WTC11 (cell line): ENCODE data around the gene CHST11. TPM values are rescaled to one million over a fixed set of nuclear protein-coding genes. Genes with fewer than 3 reads are reported as not detected.

Experiments used
- ATAC-seq: fragments of 200-7000 bp; cut with Tn5 transposase; 2 replicates; pipeline ENCODE4 v1.10.0; 2021; ENCODE audit warnings: mild to moderate bottlenecking, moderate library complexity
- CTCF ChIA-PET: fragments of 300-600 bp; sonication (Branson Sonifier 250); formaldehyde crosslinking; loops from one replicate; lab custom pipeline; 2021; ENCODE audit warnings: antibody characterized with exemption; lab: Charles Lee
- POLR2A ChIA-PET: fragments of 350-600 bp; sonication (Branson Sonifier 250); formaldehyde crosslinking; loops from one replicate; lab custom pipeline; 2021; ENCODE audit warnings: antibody characterized with exemption; lab: Charles Lee
- DNase-seq: peaks from one replicate; pipeline ENCODE4 v3.0.0; 2021; ENCODE audit warnings: low spot score
- H3K27ac Mint-ChIP-seq: 2 replicates; pipeline ENCODE4 v1.8.0; 2021; ENCODE audit warnings: mixed read lengths
- H3K27me3 Mint-ChIP-seq: 2 replicates; pipeline ENCODE4 v1.8.0; 2021; ENCODE audit warnings: low read depth, mild to moderate bottlenecking, moderate library complexity, mixed read lengths
- H3K36me3 Mint-ChIP-seq: 2 replicates; pipeline ENCODE4 v1.8.0; 2021; ENCODE audit warnings: mixed read lengths
- H3K4me1 Mint-ChIP-seq: 2 replicates; pipeline ENCODE4 v1.8.0; 2022; ENCODE audit warnings: mixed read lengths
- H3K4me3 Mint-ChIP-seq: 2 replicates; pipeline ENCODE4 v1.8.0; 2021; ENCODE audit warnings: mild to moderate bottlenecking, moderate library complexity, mixed read lengths
- H3K9me3 Mint-ChIP-seq: 2 replicates; pipeline ENCODE4 v1.8.0; 2021; ENCODE audit warnings: mixed read lengths
- AR ChIP-seq: fragments of 250-450 bp; sonication (Bioruptor Pico); IDR thresholded peaks from 2 replicates; pipeline ENCODE4 v1.9.0; 2021; ENCODE audit warnings: mild to moderate bottlenecking
- ATF3 ChIP-seq: sonication (generic); formaldehyde crosslinking; conservative IDR thresholded peaks from 2 replicates; pipeline ENCODE4 v1.8.1; 2022; ENCODE audit warnings: mild to moderate bottlenecking, missing genetic modification reagents
- ATF6 ChIP-seq: sonication (generic); formaldehyde crosslinking; IDR thresholded peaks from 2 replicates; pipeline ENCODE4 v1.8.1; 2023; ENCODE audit warnings: mild to moderate bottlenecking, missing genetic modification reagents
- CBFB ChIP-seq: sonication (generic); formaldehyde crosslinking; IDR thresholded peaks from 2 replicates; pipeline ENCODE4 v1.8.1; 2022; ENCODE audit warnings: mild to moderate bottlenecking, low read depth, missing genetic modification reagents
- ERG ChIP-seq: fragments of 250-450 bp; sonication (Bioruptor Pico); IDR thresholded peaks from 2 replicates; pipeline ENCODE4 v1.8.0; 2021; ENCODE audit warnings: mild to moderate bottlenecking
- FOXJ3 ChIP-seq: sonication (generic); formaldehyde crosslinking; IDR thresholded peaks from 2 replicates; pipeline ENCODE4 v1.9.0; 2021; ENCODE audit warnings: missing genetic modification reagents, mild to moderate bottlenecking, borderline replicate concordance
- FOXP4 ChIP-seq: sonication (generic); formaldehyde crosslinking; IDR thresholded peaks from 2 replicates; pipeline ENCODE4 v1.8.0; 2022; ENCODE audit warnings: mild to moderate bottlenecking, missing genetic modification reagents
- NFATC4 ChIP-seq: fragments of 250-450 bp; sonication (Bioruptor Pico); IDR thresholded peaks from 2 replicates; pipeline ENCODE4 v1.9.0; 2021; ENCODE audit warnings: mild to moderate bottlenecking
- NR2C2 ChIP-seq: sonication (generic); formaldehyde crosslinking; IDR thresholded peaks from 2 replicates; pipeline ENCODE4 v1.8.0; 2022; ENCODE audit warnings: mild to moderate bottlenecking, missing genetic modification reagents
- PRRX2 ChIP-seq: fragments of 250-450 bp; sonication (Bioruptor Pico); IDR thresholded peaks from 2 replicates; pipeline ENCODE4 v1.8.0; 2021; ENCODE audit warnings: mild to moderate bottlenecking
- RELA ChIP-seq: sonication (generic); formaldehyde crosslinking; IDR thresholded peaks from 2 replicates; pipeline ENCODE4 v1.8.1; 2022; ENCODE audit warnings: missing genetic modification reagents, mild to moderate bottlenecking, borderline replicate concordance
- STAT6 ChIP-seq: sonication (generic); formaldehyde crosslinking; conservative IDR thresholded peaks from 2 replicates; pipeline ENCODE4 v1.8.1; 2023; ENCODE audit warnings: mild to moderate bottlenecking, low read depth, missing genetic modification reagents, moderate library complexity
- TEAD1 ChIP-seq: sonication (generic); formaldehyde crosslinking; IDR thresholded peaks from 2 replicates; pipeline ENCODE4 v1.8.0; 2022; ENCODE audit warnings: mild to moderate bottlenecking, missing genetic modification reagents
- total RNA-seq: library from RNA; stranded (reverse); gene quantifications from 3 replicates; pipeline ENCODE4 v1.2.3, GENCODE V29; 2021

The CHST11 gene
- total RNA-seq, 1 experiment from 2014 or later = 24.2 TPM

- no peak for TF ChIP-seq PRRX2
- TF ChIP-seq CBFB (CRISPR knock-in tag) = no peak
- no peak for TF ChIP-seq ERG (CRISPR knock-in tag)
- ATAC-seq (no peak), DNase-seq (no peak)
- POLR2A ChIA-PET = no interaction called here
- Mint-ChIP-seq H3K27me3 (no peaks in the 10 kb centered on the region), H3K4me3 (no peak overlapping the region), H3K36me3 (peaks cover 6% of the 10 kb centered on the region; the same call in 1 of the 2 replicates), H3K4me1 (peaks cover 12% of the 10 kb centered on the region), H3K27ac (no peak overlapping the region), H3K9me3 (peaks cover 8% of the 10 kb centered on the region; the same call in 1 of the 2 replicates)
- CTCF ChIA-PET = no interaction called here
Measured at GRCh38 chr12:104480826-104481440, 24.2 kb downstream of the CHST11 start.

GRCh38 chr12:104482113-104482512, 25.4 kb downstream of the CHST11 start:
- ATAC-seq = no peak
- peaks cover 20% of the 10 kb centered on the region for H3K4me1 Mint-ChIP-seq
- no peak overlapping the region for H3K4me3 Mint-ChIP-seq
- ChIA-PET CTCF (no interaction called here), POLR2A (interaction anchor here (0.6 kb wide), 1 partner anchor 784 kb away, joined by 3 read pairs; no protein-coding TSS in a partner anchor)
- no peak for DNase-seq
- H3K27ac Mint-ChIP-seq = no peak overlapping the region; the same call in 1 of the 2 replicates
- H3K27me3 Mint-ChIP-seq = no peaks in the 10 kb centered on the region
- TF ChIP-seq NFATC4 (no peak), TEAD1 (CRISPR knock-in tag) (no peak)
- peaks cover 5% of the 10 kb centered on the region; the same call in 1 of the 2 replicates for H3K9me3 Mint-ChIP-seq
- H3K36me3 Mint-ChIP-seq = peaks cover 6% of the 10 kb centered on the region; the same call in 1 of the 2 replicates

- ChIA-PET CTCF (no interaction called here), POLR2A (interaction anchor here (0.6 kb wide), 1 partner anchor 785 kb away, joined by 3 read pairs; no protein-coding TSS in a partner anchor)
- peak overlapping the region; percentile 61; the same call in 1 of the 2 replicates for H3K27ac Mint-ChIP-seq
- ATAC-seq = no peak
- H3K4me1 Mint-ChIP-seq = peaks cover 21% of the 10 kb centered on the region
- H3K9me3 Mint-ChIP-seq = 0 out of 2 replicates have a peak, but pooled peaks cover 1% of the 10 kb centered on the region
- DNase-seq = no peak
- no peak overlapping the region for H3K4me3 Mint-ChIP-seq
- peaks cover 6% of the 10 kb centered on the region; the same call in 1 of the 2 replicates for H3K36me3 Mint-ChIP-seq
- TF ChIP-seq NR2C2 (CRISPR knock-in tag) = no peak
- TF ChIP-seq RELA (CRISPR knock-in tag) = no peak
- no peak for TF ChIP-seq ATF3 (CRISPR knock-in tag)
- no peak for TF ChIP-seq AR (CRISPR knock-in tag)
- no peak for TF ChIP-seq CBFB (CRISPR knock-in tag)
- TF ChIP-seq FOXJ3 (CRISPR knock-in tag) = no peak
- TF ChIP-seq FOXP4 (CRISPR knock-in tag) = no peak
- TF ChIP-seq STAT6 (CRISPR knock-in tag) = no peak
- TF ChIP-seq ATF6 (CRISPR knock-in tag) = no peak
- H3K27me3 Mint-ChIP-seq = no peaks in the 10 kb centered on the region
Measured at GRCh38 chr12:104482748-104483147, 26.0 kb downstream of the CHST11 start.
